ENCODE measurements around the gene HAPLN3.

HAPLN3 gene

DNA sequence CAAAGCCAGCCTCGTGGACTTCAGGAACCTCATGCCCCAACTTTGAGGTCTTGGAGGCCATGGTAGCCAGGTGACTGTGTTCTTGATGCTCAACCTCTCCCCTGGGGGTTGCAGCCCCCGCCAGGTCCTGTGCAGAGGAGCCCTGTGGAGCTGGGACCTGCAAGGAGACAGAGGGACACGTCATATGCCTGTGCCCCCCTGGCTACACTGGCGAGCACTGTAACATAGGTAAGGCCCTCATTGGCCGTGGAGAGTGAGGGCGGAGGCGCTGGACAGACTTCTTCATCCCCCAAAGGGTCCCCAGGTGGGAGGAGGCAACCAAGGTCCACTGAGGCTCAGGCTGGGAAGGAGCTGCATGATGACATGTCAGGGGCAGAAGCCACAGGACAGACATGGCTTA is 35.1 kb downstream of the HAPLN3 start:
- TF ChIP-seq, protein P1, sequence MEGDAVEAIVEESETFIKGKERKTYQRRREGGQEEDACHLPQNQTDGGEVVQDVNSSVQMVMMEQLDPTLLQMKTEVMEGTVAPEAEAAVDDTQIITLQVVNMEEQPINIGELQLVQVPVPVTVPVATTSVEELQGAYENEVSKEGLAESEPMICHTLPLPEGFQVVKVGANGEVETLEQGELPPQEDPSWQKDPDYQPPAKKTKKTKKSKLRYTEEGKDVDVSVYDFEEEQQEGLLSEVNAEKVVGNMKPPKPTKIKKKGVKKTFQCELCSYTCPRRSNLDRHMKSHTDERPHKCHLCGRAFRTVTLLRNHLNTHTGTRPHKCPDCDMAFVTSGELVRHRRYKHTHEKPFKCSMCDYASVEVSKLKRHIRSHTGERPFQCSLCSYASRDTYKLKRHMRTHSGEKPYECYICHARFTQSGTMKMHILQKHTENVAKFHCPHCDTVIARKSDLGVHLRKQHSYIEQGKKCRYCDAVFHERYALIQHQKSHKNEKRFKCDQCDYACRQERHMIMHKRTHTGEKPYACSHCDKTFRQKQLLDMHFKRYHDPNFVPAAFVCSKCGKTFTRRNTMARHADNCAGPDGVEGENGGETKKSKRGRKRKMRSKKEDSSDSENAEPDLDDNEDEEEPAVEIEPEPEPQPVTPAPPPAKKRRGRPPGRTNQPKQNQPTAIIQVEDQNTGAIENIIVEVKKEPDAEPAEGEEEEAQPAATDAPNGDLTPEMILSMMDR (conservative IDR thresholded peaks at IDR 0.05; ENCODE audit: low read depth, low read length): no peak
- H3K4me3 ChIP-seq (ENCODE audit: low read depth, low read length): no peak overlapping the region
- no peak for DNase-seq (ENCODE audit: low read depth)

DNA sequence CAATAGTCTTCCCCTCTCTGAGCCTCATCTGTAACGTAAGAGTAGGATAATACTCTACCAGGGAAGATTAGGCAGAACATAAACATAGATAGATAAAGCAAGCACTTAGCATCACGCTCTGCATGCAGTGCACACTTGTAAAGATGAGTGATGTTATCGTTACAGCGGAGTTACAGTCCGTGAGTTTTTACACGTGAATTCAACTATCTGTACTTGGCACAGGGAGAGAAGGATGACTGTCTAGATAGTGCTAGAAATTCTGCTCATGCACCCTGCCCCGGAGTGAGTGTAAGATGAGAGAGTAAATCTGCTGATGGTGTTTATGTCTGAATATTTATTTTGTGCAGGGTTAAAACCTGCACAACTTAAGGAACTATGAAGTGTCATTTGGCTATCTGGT is 35.8 kb downstream of the HAPLN3 start:
- H3K4me3 ChIP-seq (ENCODE audit: low read depth, low read length): no peak overlapping the region
- TF ChIP-seq, protein P1 (conservative IDR thresholded peaks at IDR 0.05; ENCODE audit: low read depth, low read length): no peak
- no peak for DNase-seq (ENCODE audit: low read depth)

DNA sequence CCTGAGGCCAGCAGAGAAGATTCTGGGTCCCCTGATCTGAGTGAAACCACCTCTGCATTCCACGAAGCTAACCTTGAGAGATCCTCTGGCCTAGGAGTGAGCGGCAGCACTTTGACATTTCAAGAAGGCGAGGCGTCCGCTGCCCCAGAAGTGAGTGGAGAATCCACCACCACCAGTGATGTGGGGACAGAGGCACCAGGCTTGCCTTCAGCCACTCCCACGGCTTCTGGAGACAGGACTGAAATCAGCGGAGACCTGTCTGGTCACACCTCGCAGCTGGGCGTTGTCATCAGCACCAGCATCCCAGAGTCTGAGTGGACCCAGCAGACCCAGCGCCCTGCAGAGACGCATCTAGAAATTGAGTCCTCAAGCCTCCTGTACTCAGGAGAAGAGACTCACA is 36.4 kb downstream of the HAPLN3 start:
- H3K4me3 ChIP-seq (ENCODE audit: low read depth, low read length): no peak overlapping the region
- TF ChIP-seq, protein P1 (conservative IDR thresholded peaks at IDR 0.05; ENCODE audit: low read depth, low read length): no peak
- DNase-seq (ENCODE audit: low read depth): no peak

DNA sequence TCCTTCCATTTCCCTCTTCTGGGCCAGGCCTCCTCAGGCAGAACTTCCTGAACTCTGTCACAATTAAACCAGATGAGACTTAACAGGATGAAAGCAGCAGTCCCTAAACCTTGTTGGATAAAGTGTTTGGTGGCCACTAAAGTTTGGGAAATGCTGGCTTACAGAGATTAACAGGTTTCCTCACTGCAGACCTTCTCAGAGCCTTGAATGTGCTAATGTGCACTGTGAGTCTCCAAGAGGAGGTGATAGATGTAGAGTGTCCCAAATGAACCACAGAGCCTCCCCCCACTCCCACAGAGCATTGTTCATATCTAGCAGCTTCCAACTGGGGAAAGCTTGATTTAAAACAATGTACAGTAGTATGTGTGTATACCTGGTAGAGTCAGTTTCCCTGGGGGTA is 42.9 kb downstream of the HAPLN3 start:
- no peak for DNase-seq (ENCODE audit: low read depth)
- H3K4me3 ChIP-seq (ENCODE audit: low read depth, low read length): no peak overlapping the region
- TF ChIP-seq, protein P1 (conservative IDR thresholded peaks at IDR 0.05; ENCODE audit: low read depth, low read length): no peak

DNA sequence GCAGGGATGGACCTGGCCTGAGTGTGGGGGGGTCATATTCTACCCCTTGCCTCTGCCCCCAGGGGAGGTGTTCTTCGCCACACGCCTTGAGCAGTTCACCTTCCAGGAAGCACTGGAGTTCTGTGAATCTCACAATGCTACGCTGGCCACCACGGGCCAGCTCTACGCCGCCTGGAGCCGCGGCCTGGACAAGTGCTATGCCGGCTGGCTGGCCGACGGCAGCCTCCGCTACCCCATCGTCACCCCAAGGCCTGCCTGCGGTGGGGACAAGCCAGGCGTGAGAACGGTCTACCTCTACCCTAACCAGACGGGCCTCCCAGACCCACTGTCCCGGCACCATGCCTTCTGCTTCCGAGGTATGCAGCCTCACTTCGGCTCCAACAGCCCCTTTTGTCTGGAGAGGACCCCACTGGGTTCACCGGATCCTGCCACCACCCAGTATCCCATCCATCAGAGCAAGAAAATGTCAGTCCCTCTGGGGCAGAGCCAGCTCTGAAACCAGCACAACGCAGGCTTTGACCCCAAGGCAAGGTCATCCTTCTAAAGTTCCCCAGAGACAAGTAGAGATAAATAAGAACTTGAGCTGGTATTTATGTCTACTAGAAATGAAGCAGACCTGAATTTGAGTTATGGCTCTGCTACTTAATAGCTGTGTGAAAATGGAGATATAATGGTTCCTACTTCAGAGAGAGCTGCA is 45.8 kb downstream of the HAPLN3 start:
- TF ChIP-seq, protein P1 (conservative IDR thresholded peaks at IDR 0.05; ENCODE audit: low read depth, low read length): no peak
- no peak overlapping the region for H3K4me3 ChIP-seq (ENCODE audit: low read depth, low read length)
- DNase-seq (ENCODE audit: low read depth): no peak

DNA sequence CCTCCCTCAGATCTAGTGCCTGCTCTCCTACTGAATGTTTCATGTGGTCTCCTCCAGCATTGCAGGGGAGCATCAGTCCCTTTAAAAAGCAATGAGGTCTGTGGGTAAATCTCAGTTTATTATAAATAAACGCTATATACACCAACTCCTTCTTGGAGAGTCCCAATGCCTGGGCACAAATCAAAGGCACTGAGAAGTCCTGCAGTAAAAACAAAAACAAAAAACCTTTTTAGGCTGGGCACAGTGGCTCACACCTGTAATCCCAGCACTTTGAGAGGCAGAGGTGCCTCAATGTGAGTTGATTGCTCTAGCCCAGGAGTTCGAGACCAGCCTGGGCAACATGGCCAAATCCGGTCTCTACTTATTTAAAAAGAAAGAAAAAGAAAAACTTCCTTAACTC is 47.1 kb downstream of the HAPLN3 start:
- H3K4me3 ChIP-seq (ENCODE audit: low read depth, low read length): no peak overlapping the region
- no peak for DNase-seq (ENCODE audit: low read depth)
- TF ChIP-seq, protein P1 (conservative IDR thresholded peaks at IDR 0.05; ENCODE audit: low read depth, low read length): no peak

DNA sequence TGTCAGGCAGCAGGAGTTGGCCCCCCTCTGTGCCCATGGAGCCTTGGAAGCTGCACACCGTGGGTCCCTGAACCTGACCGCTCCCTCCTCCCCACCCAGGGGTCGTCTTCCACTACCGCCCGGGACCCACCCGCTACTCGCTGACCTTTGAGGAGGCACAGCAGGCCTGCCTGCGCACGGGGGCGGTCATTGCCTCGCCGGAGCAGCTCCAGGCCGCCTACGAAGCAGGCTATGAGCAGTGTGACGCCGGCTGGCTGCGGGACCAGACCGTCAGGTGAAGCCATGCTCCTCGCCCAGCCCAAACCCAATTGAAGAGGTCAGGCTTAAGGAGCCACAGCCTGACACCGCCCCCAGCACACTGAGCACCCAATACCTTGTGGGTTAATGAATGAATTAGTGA is 48.2 kb downstream of the HAPLN3 start:
- no peak overlapping the region for H3K4me3 ChIP-seq (ENCODE audit: low read depth, low read length)
- TF ChIP-seq, protein P1 (conservative IDR thresholded peaks at IDR 0.05; ENCODE audit: low read depth, low read length): no peak
- no peak for DNase-seq (ENCODE audit: low read depth)
